ENCODE data around the gene COPA. TPM values are rescaled to one million over a fixed set of nuclear protein-coding genes. Genes with fewer than 3 reads are reported as not detected.

Gene COPA
- total RNA-seq, 1 donor from 2014 or later, result 142 TPM

GRCh38 chr1:160277330-160277729 is 65.7 kb downstream of the COPA start:
- Histone ChIP-seq H3K9me3 (no peaks in the 10 kb centered on the region), H3K4me3 (no peak overlapping the region), H3K27ac (no peak overlapping the region), H3K36me3 (peaks cover 62% of the 10 kb centered on the region), H3K4me1 (no peaks in the 10 kb centered on the region), H3K27me3 (no peaks in the 10 kb centered on the region)
- intact Hi-C loops (cut with DNase I), result no loop called here
- ATAC-seq, result no peak
- no peak for TF ChIP-seq CTCF (IDR thresholded peaks at IDR 0.05)
- DNase-seq, result no peak

GRCh38 chr1:160271025-160271424 is 72.0 kb downstream of the COPA start:
- Histone ChIP-seq H3K4me3 (no peak overlapping the region), H3K36me3 (no peaks in the 10 kb centered on the region), H3K4me1 (no peaks in the 10 kb centered on the region), H3K9me3 (no peaks in the 10 kb centered on the region), H3K27me3 (no peaks in the 10 kb centered on the region), H3K27ac (no peak overlapping the region)
- ATAC-seq, result no peak
- no peak for DNase-seq
- intact Hi-C loops (cut with DNase I), result no loop called here
- no peak for TF ChIP-seq CTCF (IDR thresholded peaks at IDR 0.05)

- no peak for DNase-seq
- intact Hi-C loops (cut with DNase I), result no loop called here
- Histone ChIP-seq H3K27me3 (no peaks in the 10 kb centered on the region), H3K4me3 (no peak overlapping the region), H3K36me3 (no peaks in the 10 kb centered on the region), H3K4me1 (peaks cover 3% of the 10 kb centered on the region), H3K27ac (no peak overlapping the region), H3K9me3 (no peaks in the 10 kb centered on the region)
- no peak for ATAC-seq
- TF ChIP-seq CTCF (IDR thresholded peaks at IDR 0.05), result no peak
Measured at GRCh38 chr1:160267284-160267991, 75.6 kb downstream of the COPA start.

GRCh38 chr1:160264795-160265307 is 78.2 kb downstream of the COPA start:
- intact Hi-C loops (cut with DNase I), result no loop called here
- ATAC-seq, result no peak
- no peak for DNase-seq
- Histone ChIP-seq H3K27ac (no peak overlapping the region), H3K4me1 (peaks cover 19% of the 10 kb centered on the region), H3K4me3 (no peak overlapping the region), H3K36me3 (no peaks in the 10 kb centered on the region), H3K9me3 (no peaks in the 10 kb centered on the region), H3K27me3 (no peaks in the 10 kb centered on the region)
- TF ChIP-seq CTCF (IDR thresholded peaks at IDR 0.05), result no peak

GRCh38 chr1:160261893-160262794 is 80.9 kb downstream of the COPA start, which contains the start of gene DCAF8:
Gene DCAF8, minus strand, starts transcription at chr1:160262549. Its CDS starts 18,541 bp downstream, at chr1:160244008.
- peak; percentile 99 for ATAC-seq
- Histone ChIP-seq H3K27me3 (no peaks in the 10 kb centered on the region), H3K9me3 (no peaks in the 10 kb centered on the region), H3K27ac (peak within 1 kb of the TSS; percentile 97), H3K4me1 (peaks cover 32% of the 10 kb centered on the region), H3K4me3 (peak within 1 kb of the TSS; percentile 91), H3K36me3 (peaks cover 8% of the 10 kb centered on the region)
- TF ChIP-seq CTCF (IDR thresholded peaks at IDR 0.05), result no peak
- peak; percentile 99 for DNase-seq
- intact Hi-C loops (cut with DNase I), result no loop called here
